ENCODE results near the gene NAIF1.

DNA sequence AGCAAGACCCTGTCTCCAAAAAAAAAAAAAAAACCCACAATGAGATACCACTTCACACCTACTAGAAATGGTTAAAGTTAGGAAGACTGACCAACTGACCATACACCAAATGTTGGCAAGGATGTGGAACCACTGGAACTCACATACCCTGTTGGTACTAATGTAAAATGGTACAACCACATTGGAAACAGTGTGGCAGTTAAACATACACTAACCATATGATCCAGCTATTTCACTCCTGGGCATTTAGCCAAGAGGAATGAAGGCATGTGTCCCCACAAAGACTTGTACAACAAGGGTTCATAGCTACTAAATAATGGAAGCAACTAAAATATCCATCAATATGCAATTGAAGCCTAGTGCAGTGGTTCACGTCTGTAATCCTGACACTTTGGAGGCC is 21.3 kb downstream of the NAIF1 start:
- TF ChIP-seq, protein P1, sequence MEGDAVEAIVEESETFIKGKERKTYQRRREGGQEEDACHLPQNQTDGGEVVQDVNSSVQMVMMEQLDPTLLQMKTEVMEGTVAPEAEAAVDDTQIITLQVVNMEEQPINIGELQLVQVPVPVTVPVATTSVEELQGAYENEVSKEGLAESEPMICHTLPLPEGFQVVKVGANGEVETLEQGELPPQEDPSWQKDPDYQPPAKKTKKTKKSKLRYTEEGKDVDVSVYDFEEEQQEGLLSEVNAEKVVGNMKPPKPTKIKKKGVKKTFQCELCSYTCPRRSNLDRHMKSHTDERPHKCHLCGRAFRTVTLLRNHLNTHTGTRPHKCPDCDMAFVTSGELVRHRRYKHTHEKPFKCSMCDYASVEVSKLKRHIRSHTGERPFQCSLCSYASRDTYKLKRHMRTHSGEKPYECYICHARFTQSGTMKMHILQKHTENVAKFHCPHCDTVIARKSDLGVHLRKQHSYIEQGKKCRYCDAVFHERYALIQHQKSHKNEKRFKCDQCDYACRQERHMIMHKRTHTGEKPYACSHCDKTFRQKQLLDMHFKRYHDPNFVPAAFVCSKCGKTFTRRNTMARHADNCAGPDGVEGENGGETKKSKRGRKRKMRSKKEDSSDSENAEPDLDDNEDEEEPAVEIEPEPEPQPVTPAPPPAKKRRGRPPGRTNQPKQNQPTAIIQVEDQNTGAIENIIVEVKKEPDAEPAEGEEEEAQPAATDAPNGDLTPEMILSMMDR (IDR thresholded peaks at IDR 0.05 in 4 of 5, conservative IDR thresholded peaks at IDR 0.05 in 1 of 5): no peak
- no peak for TF ChIP-seq POLR2A (IDR thresholded peaks at IDR 0.05)
